ENCODE measurements around the gene PIK3R4. TPM values are rescaled to one million over a fixed set of nuclear protein-coding genes. Genes with fewer than 3 reads are reported as not detected.

Gene PIK3R4
- total RNA-seq, 1 experiment from 2014 or later: 45.9 TPM

DNA sequence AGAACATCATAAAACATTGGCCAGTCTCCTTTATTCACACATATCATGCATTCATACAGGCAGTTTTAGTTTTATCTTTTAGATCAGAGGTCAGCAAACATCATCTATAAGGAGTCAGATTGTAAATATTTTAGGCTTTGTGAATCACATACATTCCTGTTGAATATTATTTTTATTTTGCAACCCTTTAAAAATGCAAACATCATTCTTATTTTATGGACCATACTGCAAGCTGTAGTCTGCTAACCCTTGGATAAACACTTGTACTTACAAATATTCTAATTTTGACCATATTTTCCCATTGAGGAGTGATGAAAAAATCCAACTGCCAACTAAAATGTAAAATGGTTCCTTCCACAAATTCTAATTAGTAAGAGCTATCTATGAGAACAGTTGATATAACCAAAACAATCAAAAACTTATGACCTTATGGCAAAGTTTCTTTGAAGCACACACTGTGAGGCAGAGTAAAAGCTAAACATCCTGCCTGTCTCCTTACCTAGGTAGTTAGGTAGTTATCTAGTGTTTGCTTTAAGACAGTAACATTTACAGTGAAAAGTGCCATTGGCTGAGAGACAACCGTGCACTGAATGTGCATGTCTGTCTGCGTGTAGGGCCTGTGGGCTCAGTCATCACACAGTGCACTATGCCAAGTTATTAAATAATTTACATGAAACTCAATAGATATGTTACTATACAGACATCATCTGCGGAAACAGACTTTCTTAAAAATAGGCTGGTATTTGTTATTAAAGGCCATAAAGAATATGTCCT, 57.7 kb downstream of the PIK3R4 start:
- Histone ChIP-seq H3K4me3 (ENCODE audit: insufficient read depth, low read depth, low read length) (no peak overlapping the region), H3K27me3 (ENCODE audit: control insufficient read depth, insufficient read depth, low read length) (no peaks in the 10 kb centered on the region), H3K36me3 (replicated peaks; ENCODE audit: control insufficient read depth, insufficient read depth, low read length) (peaks cover 3% of the 10 kb centered on the region; the same call in 1 of the 2 replicates)
- DNase-seq: no peak

DNA sequence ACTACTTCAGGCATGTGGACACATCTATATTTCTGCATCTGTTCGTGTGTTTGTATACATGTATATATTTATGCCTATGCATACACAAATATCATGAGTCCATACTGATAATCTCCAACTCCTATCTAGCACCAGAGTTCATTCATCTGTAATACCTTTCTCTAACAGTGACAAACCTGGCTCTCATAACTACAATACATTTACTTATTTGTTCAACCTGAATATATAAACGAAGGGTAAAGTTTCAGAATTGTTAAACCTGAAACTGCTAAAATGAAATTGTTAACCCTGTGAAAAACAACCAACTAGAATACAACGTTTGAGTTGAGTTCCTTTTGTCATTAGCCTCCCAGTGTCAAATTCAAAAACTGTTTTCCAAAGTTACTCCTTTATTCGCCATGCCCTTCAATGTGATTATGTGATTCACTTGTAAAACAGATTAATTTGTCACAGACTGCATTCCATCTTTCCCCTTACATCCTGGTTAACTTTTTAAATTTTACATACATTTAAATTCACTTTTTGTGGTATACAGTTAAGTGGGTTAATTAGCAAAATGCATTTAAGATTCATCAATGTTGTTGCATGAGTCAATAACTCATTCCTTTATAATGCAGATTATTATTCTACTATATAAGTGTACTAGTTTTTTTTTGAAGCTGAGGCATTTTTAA, 58.5 kb downstream of the PIK3R4 start:
- Histone ChIP-seq H3K36me3 (replicated peaks; ENCODE audit: control insufficient read depth, insufficient read depth, low read length) (peaks cover 6% of the 10 kb centered on the region), H3K4me3 (ENCODE audit: insufficient read depth, low read depth, low read length) (no peak overlapping the region), H3K27me3 (ENCODE audit: control insufficient read depth, insufficient read depth, low read length) (no peaks in the 10 kb centered on the region)
- no peak for DNase-seq

DNA sequence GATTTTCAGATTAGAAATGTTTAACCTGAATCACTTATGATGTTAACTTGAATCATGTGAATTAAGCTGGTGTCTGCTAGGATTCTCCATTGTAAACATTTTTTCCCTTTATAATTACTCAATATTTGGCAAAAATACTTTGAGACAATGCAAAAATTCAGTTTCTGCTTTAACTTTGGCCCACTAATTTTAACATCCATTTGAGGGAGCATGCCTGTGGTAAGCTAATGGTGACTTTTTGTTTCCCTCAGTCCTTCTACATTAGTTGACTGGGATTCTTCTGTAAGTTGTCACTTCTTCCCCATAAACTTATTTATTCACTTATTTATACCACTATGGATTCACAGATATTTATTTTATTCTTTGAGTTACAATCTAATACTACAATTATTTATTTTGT, 59.3 kb downstream of the PIK3R4 start:
- peaks cover 7% of the 10 kb centered on the region for H3K36me3 ChIP-seq (replicated peaks; ENCODE audit: control insufficient read depth, insufficient read depth, low read length)
- no peak overlapping the region for H3K4me3 ChIP-seq (ENCODE audit: insufficient read depth, low read depth, low read length)
- no peaks in the 10 kb centered on the region for H3K27me3 ChIP-seq (ENCODE audit: control insufficient read depth, insufficient read depth, low read length)
- no peak for DNase-seq

DNA sequence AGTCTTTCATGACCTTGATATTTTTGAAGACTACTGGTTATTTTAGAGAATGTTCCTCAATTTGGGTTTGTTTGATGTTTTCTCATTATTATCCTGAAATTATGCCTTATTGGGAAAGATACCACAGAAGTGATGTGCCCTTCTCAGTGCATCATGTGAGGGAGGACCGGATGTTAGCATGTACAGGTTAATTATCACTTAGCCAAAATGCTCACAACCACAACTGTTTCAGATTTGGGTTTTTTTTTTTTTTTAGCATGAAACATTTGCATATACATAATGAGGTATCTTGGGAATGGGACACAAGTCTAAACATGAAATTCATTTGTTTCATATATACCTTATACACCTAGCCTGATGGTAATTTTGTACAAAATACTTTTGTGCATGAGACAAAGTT, 59.8 kb downstream of the PIK3R4 start:
- H3K36me3 ChIP-seq (replicated peaks; ENCODE audit: control insufficient read depth, insufficient read depth, low read length): peaks cover 7% of the 10 kb centered on the region
- H3K27me3 ChIP-seq (ENCODE audit: control insufficient read depth, insufficient read depth, low read length): no peaks in the 10 kb centered on the region
- DNase-seq: no peak
- H3K4me3 ChIP-seq (ENCODE audit: insufficient read depth, low read depth, low read length): no peak overlapping the region

DNA sequence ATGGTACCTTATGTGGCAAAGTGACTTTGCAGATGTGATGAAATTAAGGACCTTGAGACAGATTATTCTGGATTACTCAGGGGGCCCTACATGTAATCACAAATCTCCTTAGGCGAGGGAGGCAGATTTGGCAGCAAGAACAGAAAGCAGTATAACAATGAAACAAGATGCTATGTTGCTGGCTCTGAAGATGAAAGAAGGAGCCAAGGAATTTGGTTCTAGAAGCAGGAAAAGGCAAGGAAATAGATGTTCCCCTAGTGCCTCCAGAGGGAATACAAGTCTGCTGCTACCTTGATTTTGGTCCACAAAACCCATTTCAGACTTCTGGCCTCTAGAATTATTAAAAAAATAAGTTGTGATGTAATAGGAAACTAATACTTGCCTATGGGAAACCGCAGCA, 64.5 kb downstream of the PIK3R4 start:
- Histone ChIP-seq H3K4me3 (ENCODE audit: insufficient read depth, low read depth, low read length) (no peak overlapping the region), H3K27me3 (ENCODE audit: control insufficient read depth, insufficient read depth, low read length) (no peaks in the 10 kb centered on the region), H3K36me3 (replicated peaks; ENCODE audit: control insufficient read depth, insufficient read depth, low read length) (peaks cover 14% of the 10 kb centered on the region)
- no peak for DNase-seq

DNA sequence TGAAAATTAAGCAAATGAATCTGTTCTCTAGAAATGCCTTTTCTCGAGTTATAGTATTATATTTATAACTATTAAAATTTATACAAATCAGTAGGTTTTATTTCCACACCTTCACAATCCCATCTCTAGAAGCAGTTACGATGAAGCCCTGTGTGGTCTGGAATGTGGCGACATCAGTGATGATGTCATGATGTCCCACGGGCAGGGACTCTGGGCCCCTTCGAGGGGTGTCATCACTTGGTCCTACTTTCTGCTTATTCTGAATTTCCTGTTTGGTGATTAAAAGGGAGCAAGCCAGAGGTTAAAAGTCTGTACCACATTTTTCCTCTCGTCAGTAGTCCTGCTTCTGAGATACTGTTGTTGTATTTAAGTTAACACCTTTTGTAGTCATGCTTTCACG, 67.4 kb downstream of the PIK3R4 start:
- no peak for DNase-seq
- no peak overlapping the region for H3K4me3 ChIP-seq (ENCODE audit: insufficient read depth, low read depth, low read length)
- H3K36me3 ChIP-seq (replicated peaks; ENCODE audit: control insufficient read depth, insufficient read depth, low read length): peaks cover 14% of the 10 kb centered on the region
- no peaks in the 10 kb centered on the region for H3K27me3 ChIP-seq (ENCODE audit: control insufficient read depth, insufficient read depth, low read length)

DNA sequence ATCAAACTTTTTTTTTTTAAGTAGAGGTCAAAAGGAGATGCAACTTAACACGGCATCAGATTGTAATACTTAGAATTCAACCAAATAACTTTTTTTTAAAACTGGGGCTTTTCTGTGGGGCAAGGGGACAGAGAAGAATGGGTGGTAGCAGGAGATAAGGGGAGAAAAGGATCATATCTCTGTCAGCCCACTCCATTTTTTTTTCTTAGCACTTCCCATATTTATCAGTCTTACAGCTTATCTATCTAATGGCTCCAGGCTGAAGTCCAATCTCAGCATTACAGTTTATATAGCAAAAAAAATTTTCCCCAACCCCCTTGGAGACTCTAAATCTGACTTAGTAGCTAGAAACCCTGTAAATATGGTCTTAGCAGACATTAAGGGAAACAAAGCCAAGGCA, 69.3 kb downstream of the PIK3R4 start:
- H3K4me3 ChIP-seq (ENCODE audit: insufficient read depth, low read depth, low read length): no peak overlapping the region
- DNase-seq: no peak
- H3K36me3 ChIP-seq (replicated peaks; ENCODE audit: control insufficient read depth, insufficient read depth, low read length): peaks cover 11% of the 10 kb centered on the region
- H3K27me3 ChIP-seq (ENCODE audit: control insufficient read depth, insufficient read depth, low read length): no peaks in the 10 kb centered on the region

DNA sequence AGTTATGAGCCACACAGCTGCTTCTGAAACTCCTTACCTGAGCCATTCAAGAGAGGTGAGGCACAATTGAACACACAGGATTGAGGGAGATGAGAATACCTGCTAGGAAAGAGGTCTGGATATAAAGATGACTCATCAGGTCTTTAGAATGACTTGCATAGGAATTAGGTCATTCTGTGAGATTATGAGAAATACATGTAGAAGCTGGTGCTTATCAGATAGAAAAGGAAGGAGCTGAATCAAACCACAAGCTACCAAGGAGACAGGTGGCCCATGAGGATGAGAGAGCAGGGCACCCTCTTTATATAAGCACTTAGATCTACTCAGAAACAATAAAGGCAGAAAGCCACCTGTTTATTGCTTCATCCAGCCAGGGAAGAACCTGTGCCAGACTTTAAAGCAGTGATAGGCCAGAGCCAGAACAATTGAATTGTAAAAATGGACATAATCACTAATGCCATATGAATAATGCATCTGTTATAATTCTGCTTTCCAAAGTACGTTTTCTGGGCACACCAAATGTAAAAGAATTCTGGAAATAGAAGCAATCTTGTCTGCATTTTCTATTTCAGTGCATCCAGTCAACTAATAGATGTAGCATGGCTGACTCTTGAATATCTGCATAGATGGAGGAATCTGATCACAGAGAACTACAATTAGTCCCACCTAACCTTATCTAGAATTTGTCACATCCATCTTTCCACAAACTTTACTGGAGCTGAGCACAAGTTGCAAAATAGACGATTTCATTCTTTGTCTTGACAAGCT, 74.9 kb downstream of the PIK3R4 start:
- Histone ChIP-seq H3K4me3 (ENCODE audit: insufficient read depth, low read depth, low read length) (no peak overlapping the region), H3K36me3 (replicated peaks; ENCODE audit: control insufficient read depth, insufficient read depth, low read length) (peaks cover 2% of the 10 kb centered on the region), H3K27me3 (ENCODE audit: control insufficient read depth, insufficient read depth, low read length) (no peaks in the 10 kb centered on the region)
- no peak for DNase-seq

DNA sequence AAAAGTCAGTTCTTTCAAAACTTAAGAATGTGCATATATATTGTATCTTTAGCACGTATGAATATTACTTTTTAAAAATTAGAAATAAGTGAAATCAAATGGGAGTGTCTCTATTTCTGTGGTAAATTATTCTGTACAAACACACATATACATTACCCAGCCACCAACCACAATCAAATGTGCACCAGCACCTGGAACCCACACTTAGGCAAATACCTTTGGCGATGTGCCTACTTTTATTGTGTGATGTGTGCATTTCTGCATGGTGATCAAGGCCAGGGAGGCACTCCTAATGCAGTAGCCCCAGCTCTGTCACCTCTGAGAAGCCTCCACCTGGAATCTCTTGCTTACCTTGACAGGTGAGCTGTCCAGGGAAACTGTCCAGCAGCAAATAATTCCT, 76.9 kb downstream of the PIK3R4 start:
- Histone ChIP-seq H3K4me3 (ENCODE audit: insufficient read depth, low read depth, low read length) (no peak overlapping the region), H3K36me3 (replicated peaks; ENCODE audit: control insufficient read depth, insufficient read depth, low read length) (peaks cover 2% of the 10 kb centered on the region), H3K27me3 (ENCODE audit: control insufficient read depth, insufficient read depth, low read length) (no peaks in the 10 kb centered on the region)
- DNase-seq: no peak

DNA sequence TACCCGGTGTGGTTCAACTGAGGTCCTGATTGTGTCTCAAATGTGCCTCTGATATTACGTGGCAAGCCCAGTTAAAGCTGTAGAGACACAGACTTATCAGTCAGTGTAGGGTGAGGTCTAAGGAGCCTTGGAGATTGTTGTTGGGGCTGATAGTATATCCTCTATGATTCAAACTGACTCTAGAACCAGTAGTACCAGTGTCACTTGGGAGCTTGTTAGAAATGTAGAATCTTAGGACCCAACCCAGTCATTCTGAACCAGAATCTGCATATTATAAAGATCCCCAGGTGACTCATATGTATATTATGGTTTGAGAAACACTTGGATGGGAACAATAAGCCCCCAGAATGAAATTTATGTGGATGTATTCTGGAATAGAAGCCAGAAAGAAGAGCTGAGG, 83.5 kb downstream of the PIK3R4 start:
- DNase-seq: no peak
- Histone ChIP-seq H3K27me3 (ENCODE audit: control insufficient read depth, insufficient read depth, low read length) (no peaks in the 10 kb centered on the region), H3K4me3 (ENCODE audit: insufficient read depth, low read depth, low read length) (no peak overlapping the region), H3K36me3 (replicated peaks; ENCODE audit: control insufficient read depth, insufficient read depth, low read length) (no peaks in the 10 kb centered on the region; the same call in 1 of the 2 replicates)

DNA sequence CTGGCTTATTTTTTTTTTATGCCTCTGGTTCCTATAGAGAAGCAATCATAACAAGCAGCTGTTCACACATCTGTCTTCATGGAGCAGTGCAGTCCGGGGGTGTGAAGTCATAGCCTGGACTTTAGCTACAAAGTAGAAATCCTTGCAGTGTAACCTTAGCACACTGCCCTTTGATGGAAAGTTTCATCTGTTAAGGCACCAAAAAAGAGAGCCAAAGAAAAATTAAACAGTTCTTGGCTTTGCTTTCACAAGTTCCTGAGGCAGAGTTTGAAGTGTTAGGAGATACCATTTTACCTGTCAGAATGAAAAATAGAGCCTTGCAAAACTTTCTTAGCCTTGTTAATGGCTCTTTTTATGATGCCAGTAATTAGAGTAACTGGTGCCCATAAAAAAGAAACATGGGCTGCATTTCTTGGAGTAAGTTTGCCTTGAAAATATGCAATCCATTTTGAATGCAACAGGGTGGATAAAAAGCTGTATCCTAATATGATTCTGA, 84.1 kb downstream of the PIK3R4 start:
- DNase-seq: no peak

DNA sequence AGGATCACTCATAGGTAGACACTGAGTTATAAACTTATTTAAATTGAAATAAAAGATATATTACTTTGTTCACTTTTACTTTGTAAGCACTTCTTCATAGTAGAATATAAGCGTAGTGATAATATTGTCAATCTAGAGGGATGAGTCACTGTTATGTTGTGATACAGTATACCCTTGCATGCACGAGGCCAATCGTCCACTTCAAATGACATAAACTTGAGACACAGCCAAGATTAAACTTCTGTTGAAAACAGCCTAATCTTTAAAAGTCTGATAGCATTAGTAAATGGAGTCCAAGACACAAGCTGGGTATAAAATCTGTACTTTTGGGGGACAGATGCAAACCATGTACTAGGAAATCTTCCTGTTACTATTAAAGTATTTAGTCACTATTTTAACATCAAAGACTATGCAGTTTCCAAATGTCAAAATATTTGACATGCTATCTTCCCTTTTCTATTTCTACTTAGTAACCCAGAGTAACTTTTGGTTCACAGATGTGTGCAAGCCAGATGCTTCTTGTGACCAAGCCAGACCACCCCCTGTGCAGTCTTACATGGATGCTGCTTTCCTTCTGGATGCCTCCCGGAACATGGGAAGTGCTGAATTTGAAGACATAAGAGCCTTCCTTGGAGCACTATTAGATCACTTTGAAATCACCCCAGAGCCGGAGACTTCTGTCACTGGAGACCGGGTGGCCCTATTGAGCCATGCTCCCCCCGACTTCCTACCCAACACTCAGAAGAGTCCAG, 85.3 kb downstream of the PIK3R4 start:
- DNase-seq: no peak
- Histone ChIP-seq H3K27me3 (ENCODE audit: control insufficient read depth, insufficient read depth, low read length) (no peaks in the 10 kb centered on the region), H3K36me3 (replicated peaks; ENCODE audit: control insufficient read depth, insufficient read depth, low read length) (no peaks in the 10 kb centered on the region; the same call in 1 of the 2 replicates), H3K4me3 (ENCODE audit: insufficient read depth, low read depth, low read length) (no peak overlapping the region)

More for the DNA sequence above, 84.1 kb downstream of the PIK3R4 start:
- Histone ChIP-seq H3K27me3 (ENCODE audit: control insufficient read depth, insufficient read depth, low read length) (no peaks in the 10 kb centered on the region), H3K4me3 (ENCODE audit: insufficient read depth, low read depth, low read length) (no peak overlapping the region), H3K36me3 (replicated peaks; ENCODE audit: control insufficient read depth, insufficient read depth, low read length) (no peaks in the 10 kb centered on the region; the same call in 1 of the 2 replicates)

DNA sequence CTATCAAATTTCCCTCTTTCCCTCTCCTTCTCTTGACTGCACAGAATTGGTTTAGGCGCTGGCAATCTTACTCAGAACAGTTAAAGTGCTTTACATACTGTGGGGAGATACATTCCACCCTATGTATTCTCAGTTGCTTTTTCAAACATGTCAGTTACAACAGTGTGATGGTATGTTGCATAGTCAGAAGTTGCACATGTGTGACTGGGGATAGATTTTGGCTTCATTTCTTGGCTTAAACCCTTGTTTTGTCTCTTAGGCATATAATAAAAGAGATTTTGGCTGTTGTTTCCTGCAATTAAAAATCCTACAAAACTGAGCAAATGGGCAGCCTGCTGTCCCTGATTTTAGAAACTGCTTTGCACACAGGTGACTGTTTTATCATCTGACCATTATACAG, 86.7 kb downstream of the PIK3R4 start:
- no peak for DNase-seq
- Histone ChIP-seq H3K27me3 (ENCODE audit: control insufficient read depth, insufficient read depth, low read length) (no peaks in the 10 kb centered on the region), H3K4me3 (ENCODE audit: insufficient read depth, low read depth, low read length) (no peak overlapping the region), H3K36me3 (replicated peaks; ENCODE audit: control insufficient read depth, insufficient read depth, low read length) (no peaks in the 10 kb centered on the region; the same call in 1 of the 2 replicates)

DNA sequence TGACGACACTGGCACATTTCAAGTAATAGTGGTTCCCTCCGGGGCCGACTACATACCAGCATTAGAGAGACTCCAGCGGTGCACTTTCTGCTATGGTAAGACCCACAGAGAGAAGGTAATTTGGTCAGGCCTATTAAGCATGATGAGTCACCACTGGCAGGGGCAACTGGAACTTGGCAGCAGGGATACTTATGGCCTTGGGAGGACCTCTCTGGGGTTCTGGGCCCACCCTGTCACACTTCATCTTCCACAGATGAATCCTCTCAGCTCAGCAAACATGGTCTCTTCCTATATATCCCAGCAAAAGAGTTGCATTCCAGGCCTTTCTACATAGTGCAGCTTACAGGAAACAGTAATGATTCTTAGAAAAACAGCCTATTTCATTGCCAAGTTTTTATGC, 88.0 kb downstream of the PIK3R4 start:
- DNase-seq: no peak
- Histone ChIP-seq H3K36me3 (replicated peaks; ENCODE audit: control insufficient read depth, insufficient read depth, low read length) (no peaks in the 10 kb centered on the region; the same call in 1 of the 2 replicates), H3K27me3 (ENCODE audit: control insufficient read depth, insufficient read depth, low read length) (no peaks in the 10 kb centered on the region), H3K4me3 (ENCODE audit: insufficient read depth, low read depth, low read length) (no peak overlapping the region)

All from H7 (cell line).